Vagina (tissue), 2 donors: ENCODE results near the gene ITGAL. TPM values are rescaled to one million over a fixed set of nuclear protein-coding genes. Genes with fewer than 3 reads are reported as not detected.

Source experiments
- DNase-seq, 2 donors: peaks; one replicate each; pipeline ENCODE4 v3.0.0-alpha.2; 2017; ENCODE audit errors: extremely low spot score in 2 of 2
- H3K27ac ChIP-seq: fragments of 200-600 bp; sonication (generic); one replicate; pipeline ENCODE4 v1.5.1; 2019
- H3K27me3 ChIP-seq: fragments of 200-600 bp; sonication (generic); one replicate; pipeline ENCODE4 v1.5.1; 2019
- H3K36me3 ChIP-seq, 2 donors: fragments of 200-600 bp; sonication (generic); one replicate each; pipeline ENCODE4 v1.5.1; 2017 to 2019
- H3K4me1 ChIP-seq: fragments of 200-600 bp; sonication (generic); one replicate; pipeline ENCODE4 v1.5.1; 2019
- H3K4me3 ChIP-seq, 2 donors: fragments of 200-600 bp; sonication (generic); 1 replicate in 1 of 2; 2 replicates in 1 of 2; pipeline ENCODE4 v1.5.1; 2016 to 2019
- H3K9me3 ChIP-seq: fragments of 200-600 bp; sonication (generic); one replicate; pipeline ENCODE4 v1.5.1; 2019
- POLR2A ChIP-seq, 2 donors: fragments of 450-650 bp; IDR thresholded peaks; one replicate each; pipeline ENCODE4 v1.6.1; 2017; ENCODE audit warnings: antibody characterized with exemption in 2 of 2, mild to moderate bottlenecking in 2 of 2, moderate library complexity in 2 of 2
- POLR2AphosphoS5 ChIP-seq, 2 donors: sonication (generic); formaldehyde crosslinking; IDR thresholded peaks; one replicate each; pipeline ENCODE4 v1.9.0; 2017; ENCODE audit warnings: antibody characterized with exemption in 2 of 2, mild to moderate bottlenecking in 2 of 2, low read depth in 1 of 2; ENCODE audit not compliant: insufficient read depth in 1 of 2
- intact Hi-C: fragments of 100-400 bp; cut with DNase I; formaldehyde crosslinking; loops from one replicate; pipeline ENCODE4 v1.15.1; 2023
- total RNA-seq: library from RNA; depleted of rRNA; stranded (reverse); fragments of >200 nt; gene quantifications from one replicate; pipeline ENCODE4 v1.2.3, GENCODE V29; 2016
- TF ChIP-seq, protein P1 (sequence below), 3 experiments: fragments of 450-650 bp in 2 of 3; fragments of 200-600 bp in 1 of 3; sonication (generic) in 1 of 3; IDR thresholded peaks; one replicate each; pipeline ENCODE4 v1.5.1; 2017 to 2019; ENCODE audit warnings: antibody characterized with exemption in 3 of 3, mild to moderate bottlenecking in 2 of 3, moderate library complexity in 2 of 3

Gene ITGAL
- total RNA-seq, 1 donor from 2014 or later: 5.4 TPM

DNA sequence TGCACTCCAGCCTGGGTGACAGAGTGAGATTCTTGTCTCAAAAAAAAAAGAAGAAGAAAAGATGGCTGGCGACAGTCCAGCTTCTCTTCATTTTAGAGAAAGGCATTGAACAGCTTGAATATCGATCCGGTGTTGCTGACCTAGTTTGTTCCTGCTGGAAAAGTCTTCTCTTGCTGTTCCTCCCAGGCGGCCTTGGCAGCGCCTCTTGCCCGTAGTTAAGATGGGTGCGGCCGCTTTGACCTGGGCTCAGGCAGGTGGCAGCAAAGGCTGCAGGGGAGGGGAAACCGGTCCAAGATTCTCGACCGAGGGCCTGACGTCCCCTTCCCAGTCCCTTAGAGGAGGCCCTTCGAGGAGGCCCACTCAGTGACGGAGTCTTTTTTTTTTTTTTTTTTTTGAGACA, 89.5 kb downstream of the ITGAL start:
- H3K4me3 ChIP-seq: peak overlapping the region in 1 of 2 donors; percentile 43

DNA sequence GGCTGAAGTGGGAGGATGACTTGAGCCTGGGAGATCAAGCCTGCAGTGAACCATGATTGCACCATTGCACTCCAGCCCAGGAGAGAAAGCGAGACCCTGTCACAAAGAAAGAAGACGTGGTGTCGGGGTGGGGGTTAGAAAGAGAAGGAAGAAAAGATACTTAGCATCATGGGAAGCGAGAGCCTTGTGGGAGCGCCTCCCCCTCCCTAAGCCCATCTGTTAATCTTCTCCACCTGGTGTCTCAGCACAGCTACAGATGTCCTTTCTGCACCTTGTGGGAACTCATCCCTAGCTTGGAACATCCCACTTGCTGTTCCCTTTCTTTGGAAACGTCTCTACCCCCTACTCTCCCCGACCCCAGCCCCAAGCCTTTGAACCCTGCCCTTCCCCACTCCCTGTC, 93.0 kb downstream of the ITGAL start:
- H3K4me3 ChIP-seq: no peak overlapping the region
- no peak overlapping the region for H3K27ac ChIP-seq
- peaks cover 54% of the 10 kb centered on the region for H3K4me1 ChIP-seq
- no peaks in the 10 kb centered on the region for H3K36me3 ChIP-seq
- no peaks in the 10 kb centered on the region for H3K27me3 ChIP-seq
- TF ChIP-seq POLR2AphosphoS5 (IDR thresholded peaks at IDR 0.05; ENCODE audit: insufficient read depth in 1 of 2, low read depth in 1 of 2) (no peak), POLR2A (IDR thresholded peaks at IDR 0.05) (no peak)
- TF ChIP-seq, protein P1, sequence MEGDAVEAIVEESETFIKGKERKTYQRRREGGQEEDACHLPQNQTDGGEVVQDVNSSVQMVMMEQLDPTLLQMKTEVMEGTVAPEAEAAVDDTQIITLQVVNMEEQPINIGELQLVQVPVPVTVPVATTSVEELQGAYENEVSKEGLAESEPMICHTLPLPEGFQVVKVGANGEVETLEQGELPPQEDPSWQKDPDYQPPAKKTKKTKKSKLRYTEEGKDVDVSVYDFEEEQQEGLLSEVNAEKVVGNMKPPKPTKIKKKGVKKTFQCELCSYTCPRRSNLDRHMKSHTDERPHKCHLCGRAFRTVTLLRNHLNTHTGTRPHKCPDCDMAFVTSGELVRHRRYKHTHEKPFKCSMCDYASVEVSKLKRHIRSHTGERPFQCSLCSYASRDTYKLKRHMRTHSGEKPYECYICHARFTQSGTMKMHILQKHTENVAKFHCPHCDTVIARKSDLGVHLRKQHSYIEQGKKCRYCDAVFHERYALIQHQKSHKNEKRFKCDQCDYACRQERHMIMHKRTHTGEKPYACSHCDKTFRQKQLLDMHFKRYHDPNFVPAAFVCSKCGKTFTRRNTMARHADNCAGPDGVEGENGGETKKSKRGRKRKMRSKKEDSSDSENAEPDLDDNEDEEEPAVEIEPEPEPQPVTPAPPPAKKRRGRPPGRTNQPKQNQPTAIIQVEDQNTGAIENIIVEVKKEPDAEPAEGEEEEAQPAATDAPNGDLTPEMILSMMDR (IDR thresholded peaks at IDR 0.05): no peak
- no peaks in the 10 kb centered on the region for H3K9me3 ChIP-seq
- intact Hi-C loops: no loop called here
- no peak for DNase-seq

More for the DNA sequence above, 89.5 kb downstream of the ITGAL start:
- Histone ChIP-seq H3K9me3 (no peaks in the 10 kb centered on the region), H3K27ac (peak overlapping the region; percentile 51), H3K4me1 (peaks cover 27% of the 10 kb centered on the region), H3K27me3 (no peaks in the 10 kb centered on the region), H3K36me3 (no peaks in the 10 kb centered on the region)
- DNase-seq: no peak
- intact Hi-C loops: no loop called here
- TF ChIP-seq, protein P1 (IDR thresholded peaks at IDR 0.05): no peak
- TF ChIP-seq POLR2A (IDR thresholded peaks at IDR 0.05) (no peak), POLR2AphosphoS5 (IDR thresholded peaks at IDR 0.05; ENCODE audit: insufficient read depth in 1 of 2, low read depth in 1 of 2) (no peak)

DNA sequence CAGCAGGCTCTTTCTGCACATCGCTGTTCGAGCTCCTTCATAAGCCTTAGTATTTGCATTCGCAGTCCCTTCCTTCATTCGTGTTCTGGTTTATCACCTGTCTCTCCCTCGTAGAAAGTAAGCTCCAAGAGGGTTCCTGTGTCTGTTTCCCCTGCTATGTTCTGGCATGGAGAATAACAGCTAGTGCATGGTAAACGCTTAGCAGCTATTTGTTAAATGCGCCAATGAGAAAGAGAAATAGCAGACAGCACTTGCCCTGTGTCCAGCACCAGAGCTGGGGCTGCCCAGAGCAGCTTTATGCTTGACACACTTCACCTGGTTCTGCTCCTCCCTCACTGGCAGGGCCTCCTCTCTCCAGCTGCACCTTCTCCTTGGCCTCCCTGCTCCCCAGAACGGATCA, 93.4 kb downstream of the ITGAL start:
- Histone ChIP-seq H3K36me3 (no peaks in the 10 kb centered on the region), H3K4me3 (no peak overlapping the region), H3K4me1 (peaks cover 57% of the 10 kb centered on the region), H3K9me3 (no peaks in the 10 kb centered on the region), H3K27ac (no peak overlapping the region), H3K27me3 (no peaks in the 10 kb centered on the region)
- TF ChIP-seq, protein P1 (IDR thresholded peaks at IDR 0.05): no peak
- TF ChIP-seq POLR2A (IDR thresholded peaks at IDR 0.05) (no peak), POLR2AphosphoS5 (IDR thresholded peaks at IDR 0.05; ENCODE audit: insufficient read depth in 1 of 2, low read depth in 1 of 2) (no peak)
- no peak for DNase-seq
- intact Hi-C loops: no loop called here

DNA sequence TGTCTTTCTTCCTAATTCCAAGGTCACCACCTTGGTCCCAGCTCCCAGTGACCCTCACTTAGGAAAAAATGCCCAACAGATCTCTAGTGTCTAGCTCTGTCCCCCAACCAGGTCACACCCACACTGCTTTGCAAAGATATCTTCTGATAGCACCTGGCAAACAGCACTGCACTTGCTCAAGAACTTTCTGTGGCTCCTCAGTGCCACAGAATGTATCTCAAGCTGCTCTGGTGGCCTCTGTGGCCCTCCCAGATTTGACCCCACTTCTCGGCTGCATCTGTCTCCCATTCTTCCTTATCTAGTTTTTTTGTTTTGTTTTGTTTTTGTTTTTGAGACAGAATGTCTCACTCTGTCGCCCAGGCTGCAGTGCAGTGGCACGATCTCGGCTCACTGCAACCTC, 94.0 kb downstream of the ITGAL start:
- Histone ChIP-seq H3K27me3 (no peaks in the 10 kb centered on the region), H3K4me3 (no peak overlapping the region), H3K27ac (peak overlapping the region; percentile 75), H3K9me3 (no peaks in the 10 kb centered on the region), H3K36me3 (no peaks in the 10 kb centered on the region), H3K4me1 (peaks cover 53% of the 10 kb centered on the region)
- intact Hi-C loops: no loop called here
- DNase-seq: no peak
- TF ChIP-seq POLR2A (IDR thresholded peaks at IDR 0.05) (no peak), POLR2AphosphoS5 (IDR thresholded peaks at IDR 0.05; ENCODE audit: insufficient read depth in 1 of 2, low read depth in 1 of 2) (no peak)
- TF ChIP-seq, protein P1 (IDR thresholded peaks at IDR 0.05): no peak

DNA sequence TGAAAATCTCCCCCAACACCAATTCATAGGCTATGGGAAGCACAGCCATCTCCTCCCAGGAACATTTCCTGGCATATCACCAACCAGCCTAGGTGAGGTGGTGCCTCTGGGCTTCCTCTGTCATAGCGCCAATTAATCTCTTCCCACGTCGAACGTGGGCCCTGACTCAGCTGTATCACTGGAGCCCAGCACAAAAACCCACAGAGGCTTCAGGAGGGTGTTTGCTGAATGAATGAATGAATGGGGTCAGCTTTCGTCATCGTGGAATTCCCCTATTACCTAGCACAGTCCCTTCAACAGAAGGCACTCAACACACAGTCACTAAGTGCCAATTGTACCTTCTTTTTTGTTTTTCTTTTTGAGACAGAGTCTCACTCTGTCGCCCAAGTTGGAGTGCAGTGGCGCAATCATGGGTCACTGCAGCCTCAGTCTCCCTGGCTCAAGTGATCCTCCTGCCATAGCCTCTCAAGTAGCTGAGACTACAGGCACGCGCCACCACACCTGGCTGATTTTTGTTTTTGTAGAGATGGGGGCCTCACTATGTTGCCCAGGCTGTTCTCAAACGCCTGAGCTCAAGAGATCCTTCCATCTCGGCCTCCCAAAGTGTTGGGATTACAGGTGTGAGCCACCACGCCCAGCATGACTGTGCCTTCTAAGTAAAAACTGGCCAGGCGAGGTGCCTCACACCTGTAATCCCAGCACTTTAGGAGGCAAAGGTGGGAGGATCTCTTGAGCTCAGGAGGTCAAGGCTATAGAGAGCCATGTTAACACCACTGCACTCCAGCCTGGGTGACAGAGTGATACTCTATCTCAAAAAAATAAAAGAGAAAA, 94.8 kb downstream of the ITGAL start:
- TF ChIP-seq POLR2A (IDR thresholded peaks at IDR 0.05) (no peak), POLR2AphosphoS5 (IDR thresholded peaks at IDR 0.05; ENCODE audit: insufficient read depth in 1 of 2, low read depth in 1 of 2) (no peak)
- TF ChIP-seq, protein P1 (IDR thresholded peaks at IDR 0.05): no peak
- intact Hi-C loops: no loop called here
- Histone ChIP-seq H3K27ac (peak overlapping the region; percentile 75), H3K36me3 (no peaks in the 10 kb centered on the region), H3K27me3 (no peaks in the 10 kb centered on the region), H3K4me3 (no peak overlapping the region), H3K9me3 (no peaks in the 10 kb centered on the region), H3K4me1 (peaks cover 53% of the 10 kb centered on the region)
- no peak for DNase-seq
